CD4-positive, alpha-beta T cell treated with Interleukin-12 subunit alpha and Interleukin-12 subunit beta, for 1 hour (primary cell): ENCODE results near the gene PNKD.

ENCODE experiments used
- DNase-seq: peaks from one replicate; pipeline ENCODE4 v3.0.0-alpha.2; 2020

PNKD gene

GRCh38 chr2:218320704-218321336 is 50.5 kb downstream of the PNKD start:
- DNase-seq = no peak

- DNase-seq = peak; percentile 61
Measured at GRCh38 chr2:218322768-218323525, 52.6 kb downstream of the PNKD start.

- no peak for DNase-seq
Measured at GRCh38 chr2:218323526-218324472, 53.5 kb downstream of the PNKD start.

- no peak for DNase-seq
Measured at GRCh38 chr2:218325566-218326160, 55.3 kb downstream of the PNKD start.

GRCh38 chr2:218326315-218326714 is 56.0 kb downstream of the PNKD start:
- DNase-seq = no peak

GRCh38 chr2:218327451-218328210 is 57.3 kb downstream of the PNKD start:
- DNase-seq = no peak

GRCh38 chr2:218328294-218328693 is 58.0 kb downstream of the PNKD start:
- no peak for DNase-seq

GRCh38 chr2:218329027-218329825 is 58.9 kb downstream of the PNKD start:
- DNase-seq = no peak

- no peak for DNase-seq
Measured at GRCh38 chr2:218329826-218330593, 59.7 kb downstream of the PNKD start.

GRCh38 chr2:218331745-218332144 is 61.4 kb downstream of the PNKD start:
- DNase-seq = no peak

GRCh38 chr2:218332288-218332687 is 62.0 kb downstream of the PNKD start:
- no peak for DNase-seq

GRCh38 chr2:218332920-218333645 is 62.8 kb downstream of the PNKD start:
- no peak for DNase-seq

- no peak for DNase-seq
Measured at GRCh38 chr2:218334531-218334930, 64.2 kb downstream of the PNKD start.

- DNase-seq = no peak
Measured at GRCh38 chr2:218340656-218341055, 70.3 kb downstream of the PNKD start.

- DNase-seq = no peak
Measured at GRCh38 chr2:218341381-218341780, 71.1 kb downstream of the PNKD start.

GRCh38 chr2:218342837-218343236 is 72.5 kb downstream of the PNKD start:
- no peak for DNase-seq

- DNase-seq = no peak
Measured at GRCh38 chr2:218343591-218343990, 73.3 kb downstream of the PNKD start.

GRCh38 chr2:218344090-218344754 is 73.9 kb downstream of the PNKD start:
- no peak for DNase-seq

GRCh38 chr2:218344755-218345417 is 74.6 kb downstream of the PNKD start:
- no peak for DNase-seq
